SK-N-DZ (cell line): ENCODE results near the gene TUBD1.

Source experiments
- DNase-seq: peaks from one replicate; pipeline ENCODE4 v3.0.0-alpha.2; 2015; ENCODE audit warnings: low spot score
- small RNA-seq, 2 experiments: library from RNA; depleted of rRNA; stranded (forward); fragments of <200 nt; gene quantifications; one replicate each; pipeline ENCODE3, GENCODE V24; 2014

Gene TUBD1

GRCh38 chr17:59825533-59826322 is 67.0 kb downstream of the TUBD1 start:
- DNase-seq, result no peak

- DNase-seq, result no peak
These were observed 76.8 kb downstream of the TUBD1 start for GRCh38 chr17:59815965-59816364.

GRCh38 chr17:59814685-59815084 is 78.1 kb downstream of the TUBD1 start:
- no peak for DNase-seq

GRCh38 chr17:59814276-59814675 is 78.5 kb downstream of the TUBD1 start:
- DNase-seq, result no peak

GRCh38 chr17:59812139-59812538 is 80.6 kb downstream of the TUBD1 start:
- no peak for DNase-seq

GRCh38 chr17:59811209-59811608 is 81.5 kb downstream of the TUBD1 start:
- DNase-seq, result no peak

GRCh38 chr17:59810894-59811153 is 81.9 kb downstream of the TUBD1 start:
- no peak for DNase-seq

Small RNA genes within 50 kb of the gene (small RNA-seq; reads per million reads assigned to genes)
- gene RNU6-450P (0 reads per million in 2 experiments), gene RPS29P21 (0 reads per million in 2 experiments)
